Panc1 (cell line): ENCODE data around the gene DUSP23.

Experiments used
- CTCF ChIP-seq: fragments of 450-650 bp; IDR thresholded peaks from 2 replicates; pipeline ENCODE4 v1.5.1; 2017; ENCODE audit warnings: mild to moderate bottlenecking
- SIN3A ChIP-seq: IDR thresholded peaks from 2 replicates; pipeline ENCODE4 v1.6.1; 2012; ENCODE audit warnings: low read depth, mild to moderate bottlenecking, low read length, moderate library complexity, borderline replicate concordance; ENCODE audit not compliant: insufficient read depth
- TCF7L2 ChIP-seq: IDR thresholded peaks from 2 replicates; pipeline ENCODE4 v1.6.1; 2011; ENCODE audit warnings: mild to moderate bottlenecking, low read depth, low read length, inconsistent platforms

GRCh38 chr1:159755451-159756007, 25.2 kb upstream of the DUSP23 start:
- TF ChIP-seq TCF7L2 (no peak), CTCF (no peak), SIN3A (no peak)
